Ovary (tissue), 9 donors: ENCODE results near the gene TMTC2. TPM values are rescaled to one million over a fixed set of nuclear protein-coding genes. Genes with fewer than 3 reads are reported as not detected.

ENCODE experiments used
- DNase-seq, 5 donors: peaks; one replicate each; pipeline ENCODE4 v3.0.0-alpha.2; 2019 to 2020
- H3K27ac ChIP-seq, 2 donors: fragments of 200-600 bp; one replicate each; pipeline versions ENCODE4 v1.5.1 to v1.8.0; 2019 to 2022
- H3K27me3 ChIP-seq: fragments of 200-600 bp; one replicate; pipeline ENCODE4 v1.8.0; 2022
- H3K36me3 ChIP-seq: fragments of 200-600 bp; sonication (generic); one replicate; pipeline ENCODE4 v1.5.1; 2019
- H3K4me1 ChIP-seq: one replicate; pipeline ENCODE4 v1.8.1; 2013; ENCODE audit warnings: mild to moderate bottlenecking, moderate library complexity; ENCODE audit not compliant: insufficient read depth
- H3K4me3 ChIP-seq: fragments of 200-600 bp; sonication (generic); one replicate; pipeline ENCODE4 v1.5.1; 2017
- H3K9me3 ChIP-seq, 2 donors: fragments of 200-600 bp in 1 of 2; sonication (generic) in 1 of 2; one replicate each; pipeline versions ENCODE4 v1.5.1 to v1.8.1; 2013 to 2019; ENCODE audit warnings: mild to moderate bottlenecking in 1 of 2, moderate library complexity in 1 of 2
- CTCF ChIP-seq, 3 donors: fragments of 450-650 bp in 2 of 3; fragments of 200-600 bp in 1 of 3; IDR thresholded peaks; one replicate each; pipeline versions ENCODE4 v1.5.1 to v1.8.0; 2016 to 2022; ENCODE audit warnings: antibody characterized with exemption in 3 of 3, mild to moderate bottlenecking in 1 of 3
- EP300 ChIP-seq: sonication (generic); formaldehyde crosslinking; IDR thresholded peaks from one replicate; pipeline ENCODE4 v1.6.1; 2017; ENCODE audit warnings: antibody characterized with exemption
- POLR2A ChIP-seq: fragments of 450-650 bp; IDR thresholded peaks from one replicate; pipeline ENCODE4 v1.6.1; 2017; ENCODE audit warnings: antibody characterized with exemption, mild to moderate bottlenecking, moderate library complexity
- WGBS, 3 donors: extraction: QIAGEN DNeasy Blood & Tissue Kit in 1 of 3; methylation state at CpG; one replicate each; pipeline versions ENCODE4 v1.1.5 to v1.1.7; 2013 to 2017; 5-methylcytosine and 5-hydroxymethylcytosine counted together
- intact Hi-C, 4 donors: fragments of 100-400 bp; cut with DNase I; formaldehyde crosslinking; loops; one replicate each; pipeline versions ENCODE4 v1.11.0 to v1.15.1; 2022 to 2023
- polyA plus RNA-seq, 2 donors: library from polyadenylated mRNA; stranded (reverse); fragments of 200-250 nt in 1 of 2; fragments of 350-450 nt in 1 of 2; fragmentation: Illumina TruSeq in 1 of 2; extraction: RNeasy Lipid Tissue Mini Kit (QIAGEN cat#74804) in 1 of 2; gene quantifications; one replicate each; pipeline ENCODE4 v1.2.3, GENCODE V29; 2013 to 2014
- total RNA-seq, 7 donors: library from RNA; depleted of rRNA in 2 of 7; stranded (reverse); fragments of >200 nt in 2 of 7; fragmentation: NEBNext Ultra II Directional in 3 of 7; extraction: Animal tissue kit (Norgen Biotek cat#: 25700) in 3 of 7; gene quantifications; one replicate each; pipeline versions ENCODE4 v1.1.0 to v1.2.4, GENCODE V29; 2016 to 2023
- donor health status: DM: no; HTN: no; CAD: no; lungs with moderate emphysema.
- donor health status: DM: no; HTN: no; CAD: no.
- donor health status: Bipolar disorder and iron deficiency.
- donor health status: DM: yes; HTN: yes; CAD: no.
- donor health status: DM: no; HTN: no; CAD: no.
- donor health status: DM: yes; HTN: yes; CAD: no.

TMTC2 gene
- total and polyA plus RNA-seq, 9 donors: 2.0 to 22.6 (median 5.6) TPM

DNA sequence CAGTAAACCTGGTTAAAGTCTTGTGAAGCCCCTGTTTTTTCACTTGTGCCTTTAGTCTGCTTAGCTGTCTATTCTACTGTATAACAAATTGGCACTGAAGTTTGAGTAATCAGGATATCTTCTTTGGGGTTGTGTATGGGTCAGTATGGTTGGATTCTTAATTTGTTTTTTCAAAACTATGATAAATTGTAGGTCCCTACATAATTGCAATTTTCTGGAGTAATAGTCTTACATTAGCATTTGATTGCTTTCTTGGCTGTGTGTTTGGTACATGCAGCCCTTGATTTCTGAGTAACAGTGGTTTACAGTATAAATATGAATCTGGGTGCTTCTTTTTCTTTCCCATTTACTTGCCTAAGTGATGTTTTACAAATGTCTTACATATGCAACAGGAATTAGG, 186.6 kb downstream of the TMTC2 start:
- intact Hi-C loops: no loop called here
- TF ChIP-seq POLR2A (no peak), EP300 (no peak), CTCF (IDR thresholded peaks at IDR 0.05) (no peak)
- Histone ChIP-seq H3K4me3 (no peak overlapping the region), H3K4me1 (no peaks in the 10 kb centered on the region), H3K27me3 (no peaks in the 10 kb centered on the region), H3K9me3 (no peaks in the 10 kb centered on the region), H3K27ac (no peak overlapping the region), H3K36me3 (no peaks in the 10 kb centered on the region)
- DNase-seq: no peak

- Histone ChIP-seq H3K4me3 (no peak overlapping the region), H3K9me3 (no peaks in the 10 kb centered on the region), H3K27me3 (no peaks in the 10 kb centered on the region), H3K27ac (no peak overlapping the region), H3K36me3 (no peaks in the 10 kb centered on the region), H3K4me1 (no peaks in the 10 kb centered on the region)
- 91 to 95% (median 95%) methylated on average over 3 of the region's 3 CpGs for WGBS, 3 donors
- intact Hi-C loops: no loop called here
- TF ChIP-seq EP300: no peak
- no peak for TF ChIP-seq CTCF (IDR thresholded peaks at IDR 0.05)
- no peak for DNase-seq
Measured at GRCh38 chr12:82873951-82874350, 187.2 kb downstream of the TMTC2 start.

- Histone ChIP-seq H3K4me3 (no peak overlapping the region), H3K36me3 (no peaks in the 10 kb centered on the region), H3K27ac (no peak overlapping the region), H3K4me1 (no peaks in the 10 kb centered on the region), H3K27me3 (no peaks in the 10 kb centered on the region), H3K9me3 (no peaks in the 10 kb centered on the region)
- no peak for DNase-seq
- WGBS, 3 donors: 88 to 98% (median 93%) methylated on average over 1 of the region's 1 CpG
- TF ChIP-seq EP300 (no peak), POLR2A (no peak), CTCF (IDR thresholded peaks at IDR 0.05) (no peak)
- intact Hi-C loops: no loop called here
Measured at GRCh38 chr12:82874945-82875344, 188.2 kb downstream of the TMTC2 start.

- intact Hi-C loops: no loop called here
- Histone ChIP-seq H3K36me3 (no peaks in the 10 kb centered on the region), H3K27ac (no peak overlapping the region), H3K4me3 (no peak overlapping the region), H3K9me3 (no peaks in the 10 kb centered on the region), H3K4me1 (peaks cover 1% of the 10 kb centered on the region), H3K27me3 (no peaks in the 10 kb centered on the region)
- WGBS, 3 donors: 91 to 95% (median 92%) methylated on average over 2 of the region's 2 CpGs
- DNase-seq: no peak
- TF ChIP-seq CTCF (IDR thresholded peaks at IDR 0.05): no peak
- TF ChIP-seq POLR2A: no peak
- no peak for TF ChIP-seq EP300
Measured at GRCh38 chr12:82876075-82876474, 189.4 kb downstream of the TMTC2 start.

DNA sequence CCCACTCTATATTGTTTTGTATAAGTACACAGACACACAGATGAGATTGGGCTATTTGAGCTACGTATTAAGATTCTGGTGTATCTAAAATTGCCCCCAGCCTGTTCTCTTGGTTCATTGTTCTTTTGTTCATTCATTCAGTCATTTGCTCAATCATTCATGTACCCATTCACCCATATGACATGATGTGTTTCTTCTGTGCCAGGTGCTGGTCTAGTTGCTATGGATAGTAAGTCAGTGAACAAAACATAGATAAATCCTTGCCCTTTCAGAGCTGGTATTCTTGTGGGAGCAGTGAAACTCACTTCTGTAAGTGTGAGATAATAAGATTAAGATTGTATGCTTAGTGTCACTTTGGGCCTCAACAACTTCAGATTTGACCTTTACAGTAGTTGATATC, 191.3 kb downstream of the TMTC2 start:
- H3K27me3 ChIP-seq: no peaks in the 10 kb centered on the region
- no peaks in the 10 kb centered on the region for H3K9me3 ChIP-seq
- H3K4me1 ChIP-seq: peaks cover 1% of the 10 kb centered on the region
- no peak overlapping the region for H3K27ac ChIP-seq
- no peak overlapping the region for H3K4me3 ChIP-seq
- TF ChIP-seq POLR2A (no peak), CTCF (IDR thresholded peaks at IDR 0.05) (no peak), EP300 (no peak)
- H3K36me3 ChIP-seq: no peaks in the 10 kb centered on the region
- DNase-seq: no peak
- intact Hi-C loops: no loop called here
- 90 to 100% (median 97%) methylated on average over 1 of the region's 1 CpG for WGBS, 3 donors
